DND-41 (cell line): ENCODE results near the gene GADL1.

Experiments used
- CTCF ChIP-seq: IDR thresholded peaks from 2 replicates; pipeline ENCODE4 v1.5.1; 2012; ENCODE audit warnings: borderline replicate concordance, low read length, moderate library complexity, mild to moderate bottlenecking; ENCODE audit not compliant: poor library complexity, severe bottlenecking; ENCODE audit errors: extremely low read depth
- EZH2 ChIP-seq: IDR thresholded peaks from 3 replicates; pipeline ENCODE4 v1.6.1; 2012; ENCODE audit warnings: borderline replicate concordance, low read depth, mild to moderate bottlenecking, moderate library complexity, low read length, inconsistent platforms; ENCODE audit not compliant: severe bottlenecking

GRCh38 chr3:30680789-30681648 is 213.4 kb downstream of the GADL1 start:
- TF ChIP-seq CTCF (no peak), EZH2 (no peak)
